Astrocyte (in vitro differentiated cells and primary cell): ENCODE data around the gene WNT1. TPM values are rescaled to one million over a fixed set of nuclear protein-coding genes. Genes with fewer than 3 reads are reported as not detected.

Experiments
- DNase-seq: peaks from one replicate; pipeline ENCODE4 v3.0.0-alpha.2; 2010; ENCODE audit warnings: low read depth
- FAIRE-seq: peaks from 2 replicates; lab custom pipeline; 2011; peaks lifted over from hg19 to GRCh38; lab: Jason Lieb, UNC
- H2AFZ ChIP-seq: 2 replicates; pipeline ENCODE4 v1.6.0; 2012; ENCODE audit warnings: low read depth, low read length, inconsistent platforms
- H3K27ac ChIP-seq: 2 replicates; pipeline ENCODE4 v1.5.1; 2011; ENCODE audit warnings: low read depth, low read length, inconsistent platforms
- H3K27me3 ChIP-seq: 2 replicates; pipeline ENCODE4 v1.6.0; 2011; ENCODE audit warnings: low read length, inconsistent platforms; ENCODE audit not compliant: insufficient read depth
- H3K36me3 ChIP-seq: 2 replicates; pipeline ENCODE4 v1.5.1; 2011; ENCODE audit warnings: low read length, inconsistent platforms; ENCODE audit not compliant: insufficient read depth
- H3K4me1 ChIP-seq: 2 replicates; pipeline ENCODE4 v1.5.1; 2011; ENCODE audit warnings: low read length, inconsistent platforms; ENCODE audit not compliant: insufficient read depth
- H3K4me2 ChIP-seq: 2 replicates; pipeline ENCODE4 v1.6.0; 2012; ENCODE audit warnings: low read length, inconsistent platforms
- H3K4me3 ChIP-seq: 2 replicates; pipeline ENCODE4 v1.5.1; 2011; ENCODE audit warnings: low read depth, mild to moderate bottlenecking, low read length, inconsistent platforms; ENCODE audit not compliant: insufficient read depth
- H3K79me2 ChIP-seq: 2 replicates; pipeline ENCODE4 v1.6.0; 2012; ENCODE audit warnings: mild to moderate bottlenecking, low read length, inconsistent platforms; ENCODE audit not compliant: insufficient read depth
- H3K9ac ChIP-seq: 2 replicates; pipeline ENCODE4 v1.6.0; 2012; ENCODE audit warnings: mild to moderate bottlenecking, low read length, inconsistent platforms
- H3K9me3 ChIP-seq: 2 replicates; pipeline ENCODE4 v1.5.1; 2012; ENCODE audit warnings: low read depth, mild to moderate bottlenecking, low read length, inconsistent platforms; ENCODE audit not compliant: insufficient read depth
- H4K20me1 ChIP-seq: 2 replicates; pipeline ENCODE4 v1.6.0; 2012; ENCODE audit warnings: low read length, inconsistent platforms; ENCODE audit not compliant: insufficient read depth
- H3K27ac Mint-ChIP-seq: one replicate; pipeline ENCODE4 v1.8.0; 2021; ENCODE audit warnings: mild to moderate bottlenecking, mixed read lengths; ENCODE audit not compliant: unreplicated experiment
- H3K27me3 Mint-ChIP-seq: one replicate; pipeline ENCODE4 v1.8.0; 2021; ENCODE audit warnings: low read depth, mixed read lengths; ENCODE audit not compliant: unreplicated experiment
- H3K36me3 Mint-ChIP-seq: one replicate; pipeline ENCODE4 v1.8.0; 2021; ENCODE audit warnings: low read depth, mixed read lengths; ENCODE audit not compliant: unreplicated experiment
- H3K4me1 Mint-ChIP-seq: one replicate; pipeline ENCODE4 v1.8.0; 2021; ENCODE audit warnings: low read depth, mixed read lengths; ENCODE audit not compliant: unreplicated experiment
- H3K4me3 Mint-ChIP-seq: one replicate; pipeline ENCODE4 v1.8.0; 2021; ENCODE audit warnings: mild to moderate bottlenecking, moderate library complexity, mixed read lengths; ENCODE audit not compliant: unreplicated experiment
- H3K9me3 Mint-ChIP-seq: one replicate; pipeline ENCODE4 v1.8.0; 2021; ENCODE audit warnings: mild to moderate bottlenecking, mixed read lengths; ENCODE audit not compliant: unreplicated experiment
- CTCF ChIP-seq: IDR thresholded peaks from 2 replicates; pipeline ENCODE4 v1.5.1; 2011; ENCODE audit warnings: low read depth, mild to moderate bottlenecking, inconsistent platforms, low read length, moderate library complexity; ENCODE audit not compliant: insufficient read depth
- EZH2 ChIP-seq: IDR thresholded peaks from 2 replicates; pipeline ENCODE4 v1.6.1; 2012; ENCODE audit warnings: mild to moderate bottlenecking, low read length, inconsistent platforms; ENCODE audit not compliant: insufficient read depth
- total RNA-seq: library from RNA; stranded (reverse); gene quantifications from 2 replicates; pipeline ENCODE4 v1.2.1, GENCODE V29; 2021

Gene WNT1
- total RNA-seq, 1 donor from 2014 or later = not detected

DNA sequence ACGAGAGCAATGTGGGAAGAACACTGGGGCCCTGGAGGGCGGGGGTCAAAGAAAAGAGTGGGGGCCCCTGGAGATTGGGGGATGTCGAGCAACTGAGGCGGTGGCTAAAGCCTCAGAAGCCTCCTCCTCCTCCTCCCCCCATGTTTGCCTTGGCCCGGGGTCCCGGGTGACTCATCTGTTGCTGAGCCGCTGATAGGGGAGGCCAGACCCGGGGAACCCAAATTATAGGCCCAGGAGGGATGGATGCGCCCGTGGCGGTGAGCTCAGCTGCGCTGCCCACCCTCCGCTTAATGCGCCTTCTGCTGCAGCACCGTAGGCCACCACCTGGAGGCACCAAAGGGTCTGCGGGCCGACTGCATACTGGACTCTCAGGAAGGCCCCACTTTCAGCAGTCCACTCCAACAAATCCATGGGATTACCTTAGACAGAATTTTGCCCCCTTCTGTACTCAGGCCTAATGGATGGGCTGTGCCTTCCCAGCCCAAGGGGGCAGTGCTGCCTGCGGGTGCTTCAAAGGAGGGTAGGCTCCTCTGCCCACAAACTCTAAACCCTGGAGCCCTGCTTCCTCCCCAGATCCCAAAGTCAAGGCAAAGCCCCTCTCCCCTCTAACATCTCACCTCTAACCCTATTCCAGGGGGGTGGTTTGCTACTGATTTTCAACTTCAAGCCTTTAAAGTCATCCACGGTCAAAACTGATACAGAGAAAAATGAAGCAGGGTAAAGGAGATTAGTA, 4.0 kb upstream of the WNT1 start:
- TF ChIP-seq CTCF = peak; percentile 46
- TF ChIP-seq EZH2 = no peak
- Mint-ChIP-seq H3K27ac (no peak overlapping the region), H3K27me3 (peaks cover 76% of the 10 kb centered on the region), H3K4me1 (peaks cover 12% of the 10 kb centered on the region), H3K9me3 (peaks cover 6% of the 10 kb centered on the region), H3K4me3 (no peak overlapping the region), H3K36me3 (no peaks in the 10 kb centered on the region)
- H3K4me1 ChIP-seq = peaks cover 54% of the 10 kb centered on the region
- H2AFZ ChIP-seq = no peak overlapping the region
- H3K4me2 ChIP-seq = no peak overlapping the region
- H3K36me3 ChIP-seq = no peaks in the 10 kb centered on the region
- H3K4me3 ChIP-seq = no peak overlapping the region
- H3K79me2 ChIP-seq = no peaks in the 10 kb centered on the region
- FAIRE-seq = no peak
- peaks cover 84% of the 10 kb centered on the region for H3K27me3 ChIP-seq
- peak; percentile 42 for DNase-seq
- H3K9me3 ChIP-seq = no peaks in the 10 kb centered on the region
- no peak overlapping the region for H3K9ac ChIP-seq
- peaks cover 39% of the 10 kb centered on the region for H4K20me1 ChIP-seq
- H3K27ac ChIP-seq = no peak overlapping the region

DNA sequence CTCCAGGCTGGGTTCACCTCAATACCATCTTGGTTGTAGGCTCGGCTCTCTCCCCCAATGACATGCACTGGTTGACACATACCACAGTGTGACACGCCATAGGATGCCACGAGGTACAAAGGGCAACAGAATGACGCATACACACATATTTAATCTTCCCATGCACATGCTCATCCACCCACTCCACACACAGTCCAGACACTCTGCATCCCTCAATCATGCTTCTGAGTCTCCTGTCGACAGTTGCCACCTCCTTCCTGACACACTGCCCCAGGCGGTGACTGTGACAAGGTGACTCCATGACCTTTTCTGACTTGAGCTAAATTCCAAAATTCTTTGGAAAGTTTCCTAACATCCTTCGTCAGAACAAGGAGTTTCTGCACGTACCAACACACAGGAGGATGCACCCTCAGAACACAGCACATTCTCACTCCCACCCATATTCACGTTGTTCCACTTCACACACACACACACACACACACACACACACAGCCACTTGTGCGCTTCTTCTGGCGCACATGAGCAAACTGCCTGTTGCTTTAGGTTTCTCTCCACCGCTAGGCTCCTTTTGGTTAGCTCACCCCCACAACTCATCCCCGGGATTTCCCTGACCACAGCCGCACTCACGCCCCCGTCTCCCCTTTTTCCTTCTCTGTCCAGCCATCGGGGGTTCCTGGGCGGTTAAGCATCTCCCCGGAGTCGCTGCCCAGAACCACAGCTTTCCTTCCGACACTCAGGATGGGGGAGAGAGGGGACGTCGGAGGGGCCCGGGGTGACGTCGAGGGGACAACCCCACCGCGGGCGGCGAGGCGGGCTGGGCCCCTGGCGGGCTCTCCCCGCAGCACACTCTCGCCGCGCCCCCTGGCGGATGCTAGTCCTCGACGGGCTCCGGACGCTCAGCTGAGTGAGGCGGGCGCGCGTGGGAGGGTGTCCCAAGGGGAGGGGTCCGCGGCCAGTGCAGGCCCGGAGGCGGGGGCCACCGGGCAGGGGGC, 536 bp upstream of the WNT1 start:
- peaks cover 89% of the 10 kb centered on the region for H3K27me3 ChIP-seq
- H3K4me1 ChIP-seq = peaks cover 51% of the 10 kb centered on the region
- peaks cover 39% of the 10 kb centered on the region for H4K20me1 ChIP-seq
- no peak overlapping the region for H3K4me3 ChIP-seq
- TF ChIP-seq EZH2 (no peak), CTCF (peak; percentile 16)
- H2AFZ ChIP-seq = no peak overlapping the region
- DNase-seq (peak; percentile 46), FAIRE-seq (no peak)
- H3K4me1 Mint-ChIP-seq = peaks cover 7% of the 10 kb centered on the region
- H3K9me3 ChIP-seq = peaks cover 7% of the 10 kb centered on the region
- H3K27ac Mint-ChIP-seq = peak overlapping the region; percentile 38
- H3K27me3 Mint-ChIP-seq = peaks cover 89% of the 10 kb centered on the region
- peaks cover 14% of the 10 kb centered on the region for H3K9me3 Mint-ChIP-seq
- H3K4me3 Mint-ChIP-seq = no peak overlapping the region
- no peaks in the 10 kb centered on the region for H3K79me2 ChIP-seq
- H3K9ac ChIP-seq = no peak overlapping the region
- no peaks in the 10 kb centered on the region for H3K36me3 ChIP-seq
- peak overlapping the region; percentile 45 for H3K4me2 ChIP-seq
- no peaks in the 10 kb centered on the region for H3K36me3 Mint-ChIP-seq
- no peak overlapping the region for H3K27ac ChIP-seq
